ENCODE results near the gene DSTYK. TPM values are rescaled to one million over a fixed set of nuclear protein-coding genes. Genes with fewer than 3 reads are reported as not detected.

The DSTYK gene
- polyA plus RNA-seq (2013, experiment 1 of 2) = 4.6 TPM
- 4.8 TPM for polyA plus RNA-seq (2013, experiment 2 of 2)

GRCh38 chr1:205211169-205211838 lies at the start of gene DSTYK:
DSTYK (minus strand) TSS chr1:205211702; CDS start chr1:205211535, 167 bp downstream.
- Histone ChIP-seq H3K27me3 (ENCODE audit: insufficient read depth, low read length) (no peaks in the 10 kb centered on the region), H3K36me3 (ENCODE audit: insufficient read depth, low read length) (no peaks in the 10 kb centered on the region), H3K9ac (ENCODE audit: low read depth, low read length) (peak within 1 kb of the TSS; percentile 74), H3K4me3 (ENCODE audit: low read length) (peak within 1 kb of the TSS; percentile 95), H3K4me1 (ENCODE audit: insufficient read depth, low read length) (peaks cover 9% of the 10 kb centered on the region), H3K27ac (ENCODE audit: low read depth, low read length) (peak within 1 kb of the TSS; percentile 90), H3K9me3 (ENCODE audit: insufficient read depth, low read depth, low read length) (no peaks in the 10 kb centered on the region)
- WGBS = under 1% methylated on average over 67 of the region's 67 CpGs

DNA sequence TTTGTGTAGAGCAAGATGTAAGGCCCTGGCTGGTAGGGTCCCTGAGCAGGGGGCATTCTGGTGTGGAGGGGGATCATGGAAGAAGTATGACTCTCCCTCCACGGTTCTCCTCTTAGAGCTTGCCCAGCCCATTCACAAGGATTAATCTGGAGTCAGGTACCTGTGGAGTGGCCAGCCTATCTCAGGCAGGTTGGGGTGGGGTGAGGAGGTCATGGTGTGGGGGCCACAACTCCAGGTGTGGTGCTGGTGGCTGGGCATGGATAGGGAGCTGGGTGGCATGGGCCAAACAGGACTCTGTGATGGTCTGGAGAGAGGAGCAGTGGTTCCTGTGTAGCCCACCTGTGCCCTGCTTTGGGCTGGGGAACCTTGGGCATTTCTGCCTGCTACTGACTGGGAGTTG lies 48.5 kb upstream of the DSTYK start:
- no peaks in the 10 kb centered on the region for H3K27me3 ChIP-seq (ENCODE audit: insufficient read depth, low read length)
- WGBS = 100% methylated on average over 1 of the region's 1 CpG
- H3K9me3 ChIP-seq (ENCODE audit: insufficient read depth, low read depth, low read length) = no peaks in the 10 kb centered on the region
- H3K36me3 ChIP-seq (ENCODE audit: insufficient read depth, low read length) = no peaks in the 10 kb centered on the region
- no peak overlapping the region for H3K4me3 ChIP-seq (ENCODE audit: low read length)
- H3K27ac ChIP-seq (ENCODE audit: low read depth, low read length) = no peak overlapping the region
- peaks cover 27% of the 10 kb centered on the region for H3K4me1 ChIP-seq (ENCODE audit: insufficient read depth, low read length)
- no peak overlapping the region for H3K9ac ChIP-seq (ENCODE audit: low read depth, low read length)

DNA sequence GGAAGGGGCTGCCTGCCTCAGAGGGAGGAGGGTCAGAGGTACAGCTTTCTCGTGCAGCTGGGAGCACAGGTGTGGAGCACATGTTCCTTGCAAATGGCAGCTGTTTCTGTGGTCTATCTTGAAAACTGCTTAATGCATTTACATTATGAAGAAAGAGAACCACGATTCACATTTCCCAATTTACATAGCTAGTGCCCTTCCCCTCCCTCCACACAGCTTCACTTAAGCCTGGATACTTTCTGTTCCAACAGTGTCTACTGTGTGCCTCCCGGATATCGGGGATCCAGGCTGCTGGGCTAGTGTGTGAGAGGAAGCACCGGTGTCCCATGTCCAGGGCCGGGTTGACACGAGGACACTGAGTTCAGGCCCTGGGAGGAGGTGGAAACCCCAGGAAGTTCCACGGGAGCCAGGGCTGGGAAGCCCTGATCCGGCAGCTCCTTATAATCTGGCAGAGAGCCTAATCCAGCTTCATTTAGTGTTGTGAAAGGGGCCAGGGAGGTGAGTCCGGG lies 47.9 kb upstream of the DSTYK start:
- Histone ChIP-seq H3K27ac (ENCODE audit: low read depth, low read length) (no peak overlapping the region), H3K9ac (ENCODE audit: low read depth, low read length) (no peak overlapping the region), H3K4me3 (ENCODE audit: low read length) (no peak overlapping the region), H3K36me3 (ENCODE audit: insufficient read depth, low read length) (no peaks in the 10 kb centered on the region), H3K27me3 (ENCODE audit: insufficient read depth, low read length) (no peaks in the 10 kb centered on the region), H3K4me1 (ENCODE audit: insufficient read depth, low read length) (peaks cover 27% of the 10 kb centered on the region), H3K9me3 (ENCODE audit: insufficient read depth, low read depth, low read length) (no peaks in the 10 kb centered on the region)
- WGBS = 93% methylated on average over 10 of the region's 10 CpGs

DNA sequence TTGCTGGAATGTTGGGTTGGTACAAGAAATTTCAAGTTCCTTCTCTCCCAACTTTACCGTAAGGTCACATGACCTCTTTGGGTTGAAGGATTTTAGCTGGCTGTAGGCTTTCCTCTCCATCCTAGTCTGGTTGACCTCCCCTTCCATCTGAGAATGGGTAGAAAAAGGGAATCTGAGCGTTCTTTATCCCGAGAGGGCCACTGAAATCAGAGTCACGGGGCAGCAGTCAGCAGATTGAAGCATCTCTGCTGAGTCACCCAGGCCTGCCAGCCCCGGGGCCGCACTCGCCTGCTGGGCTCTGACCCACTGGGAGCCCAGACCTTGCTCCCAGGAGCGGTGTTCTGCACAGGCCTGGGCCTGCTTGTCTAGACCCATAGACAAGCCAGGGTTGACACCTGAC lies 47.2 kb upstream of the DSTYK start:
- Histone ChIP-seq H3K27me3 (ENCODE audit: insufficient read depth, low read length) (no peaks in the 10 kb centered on the region), H3K4me3 (ENCODE audit: low read length) (no peak overlapping the region), H3K36me3 (ENCODE audit: insufficient read depth, low read length) (no peaks in the 10 kb centered on the region), H3K9me3 (ENCODE audit: insufficient read depth, low read depth, low read length) (no peaks in the 10 kb centered on the region), H3K27ac (ENCODE audit: low read depth, low read length) (no peak overlapping the region), H3K4me1 (ENCODE audit: insufficient read depth, low read length) (peaks cover 27% of the 10 kb centered on the region), H3K9ac (ENCODE audit: low read depth, low read length) (no peak overlapping the region)
- WGBS = 85% methylated on average over 7 of the region's 8 CpGs

GRCh38 chr1:205258261-205258691 lies 46.8 kb upstream of the DSTYK start:
- H3K9ac ChIP-seq (ENCODE audit: low read depth, low read length) = no peak overlapping the region
- 76% methylated on average over 7 of the region's 7 CpGs for WGBS
- H3K27me3 ChIP-seq (ENCODE audit: insufficient read depth, low read length) = no peaks in the 10 kb centered on the region
- peaks cover 27% of the 10 kb centered on the region for H3K4me1 ChIP-seq (ENCODE audit: insufficient read depth, low read length)
- no peak overlapping the region for H3K4me3 ChIP-seq (ENCODE audit: low read length)
- H3K36me3 ChIP-seq (ENCODE audit: insufficient read depth, low read length) = no peaks in the 10 kb centered on the region
- H3K27ac ChIP-seq (ENCODE audit: low read depth, low read length) = no peak overlapping the region
- H3K9me3 ChIP-seq (ENCODE audit: insufficient read depth, low read depth, low read length) = no peaks in the 10 kb centered on the region

DNA sequence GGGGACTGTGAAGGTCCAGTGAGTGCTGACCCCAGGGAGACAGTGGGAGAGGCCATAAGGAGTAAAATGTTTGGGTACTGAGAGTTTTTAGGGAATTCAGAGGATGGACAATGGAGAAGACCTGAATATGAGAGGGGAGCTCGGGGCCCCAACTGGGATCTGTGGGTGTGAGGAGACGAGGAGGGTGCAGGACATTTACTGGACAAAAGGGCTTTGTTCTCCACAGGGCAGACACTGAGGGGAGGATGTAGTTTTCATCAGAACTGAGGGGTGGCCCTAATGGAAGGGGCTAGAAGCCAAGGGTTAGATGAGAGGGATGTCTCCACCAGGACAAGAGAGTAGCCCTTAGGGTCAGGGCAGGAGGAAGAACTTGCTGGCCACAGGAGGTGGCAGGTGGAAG lies 46.2 kb upstream of the DSTYK start:
- no peak overlapping the region for H3K4me3 ChIP-seq (ENCODE audit: low read length)
- no peak overlapping the region for H3K9ac ChIP-seq (ENCODE audit: low read depth, low read length)
- no peak overlapping the region for H3K27ac ChIP-seq (ENCODE audit: low read depth, low read length)
- 87% methylated on average over 2 of the region's 2 CpGs for WGBS
- no peaks in the 10 kb centered on the region for H3K36me3 ChIP-seq (ENCODE audit: insufficient read depth, low read length)
- no peaks in the 10 kb centered on the region for H3K9me3 ChIP-seq (ENCODE audit: insufficient read depth, low read depth, low read length)
- peaks cover 24% of the 10 kb centered on the region for H3K4me1 ChIP-seq (ENCODE audit: insufficient read depth, low read length)
- no peaks in the 10 kb centered on the region for H3K27me3 ChIP-seq (ENCODE audit: insufficient read depth, low read length)

DNA sequence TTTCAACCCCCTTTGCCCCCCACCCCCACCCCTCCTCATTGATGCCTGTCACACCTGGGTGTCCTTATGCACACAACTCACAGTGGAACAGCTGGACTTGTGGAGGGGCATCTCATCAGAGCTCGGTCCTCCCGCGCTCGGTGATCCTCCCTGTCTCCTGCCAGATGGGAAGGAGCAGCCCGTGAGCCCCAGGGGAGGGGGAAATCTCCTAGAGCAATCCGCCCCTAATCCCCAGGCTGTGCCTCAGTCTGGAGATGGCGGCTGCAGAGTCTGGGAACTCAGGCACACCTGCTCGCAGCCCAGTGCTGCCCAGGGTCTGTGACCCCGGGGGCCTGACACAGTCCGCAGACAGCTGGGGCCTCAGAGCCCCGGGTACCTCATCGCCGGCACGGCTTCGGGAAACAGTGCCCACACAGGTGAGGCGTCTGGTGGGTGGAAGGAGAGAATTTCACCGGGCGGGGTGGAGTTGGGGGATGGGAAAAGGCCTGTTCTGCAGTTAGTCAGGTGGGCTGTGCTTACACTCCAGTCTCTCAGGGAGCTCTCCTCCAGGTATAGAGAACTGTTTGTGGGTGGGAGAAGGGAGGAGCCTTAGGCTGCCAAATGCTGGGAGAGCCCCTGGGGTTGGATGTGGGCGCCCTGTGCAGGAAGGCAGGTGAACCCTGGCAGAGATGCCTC lies 45.6 kb upstream of the DSTYK start:
- Histone ChIP-seq H3K9ac (ENCODE audit: low read depth, low read length) (no peak overlapping the region), H3K4me1 (ENCODE audit: insufficient read depth, low read length) (peaks cover 17% of the 10 kb centered on the region), H3K27ac (ENCODE audit: low read depth, low read length) (no peak overlapping the region), H3K9me3 (ENCODE audit: insufficient read depth, low read depth, low read length) (no peaks in the 10 kb centered on the region), H3K27me3 (ENCODE audit: insufficient read depth, low read length) (no peaks in the 10 kb centered on the region), H3K4me3 (ENCODE audit: low read length) (no peak overlapping the region), H3K36me3 (ENCODE audit: insufficient read depth, low read length) (no peaks in the 10 kb centered on the region)
- WGBS = 94% methylated on average over 19 of the region's 19 CpGs

GRCh38 chr1:205255941-205256780 lies 44.7 kb upstream of the DSTYK start:
- Histone ChIP-seq H3K4me1 (ENCODE audit: insufficient read depth, low read length) (peaks cover 8% of the 10 kb centered on the region), H3K9ac (ENCODE audit: low read depth, low read length) (no peak overlapping the region), H3K36me3 (ENCODE audit: insufficient read depth, low read length) (no peaks in the 10 kb centered on the region), H3K27ac (ENCODE audit: low read depth, low read length) (no peak overlapping the region), H3K27me3 (ENCODE audit: insufficient read depth, low read length) (no peaks in the 10 kb centered on the region), H3K4me3 (ENCODE audit: low read length) (no peak overlapping the region), H3K9me3 (ENCODE audit: insufficient read depth, low read depth, low read length) (no peaks in the 10 kb centered on the region)
- 57% methylated on average over 8 of the region's 8 CpGs for WGBS

- H3K27me3 ChIP-seq (ENCODE audit: insufficient read depth, low read length) = no peaks in the 10 kb centered on the region
Measured at GRCh38 chr1:205251576-205251975, 40.1 kb upstream of the DSTYK start.

GRCh38 chr1:205250699-205251098 lies 39.2 kb upstream of the DSTYK start:
- Histone ChIP-seq H3K4me1 (ENCODE audit: insufficient read depth, low read length) (no peaks in the 10 kb centered on the region), H3K27ac (ENCODE audit: low read depth, low read length) (no peak overlapping the region), H3K27me3 (ENCODE audit: insufficient read depth, low read length) (no peaks in the 10 kb centered on the region), H3K36me3 (ENCODE audit: insufficient read depth, low read length) (no peaks in the 10 kb centered on the region), H3K4me3 (ENCODE audit: low read length) (no peak overlapping the region), H3K9ac (ENCODE audit: low read depth, low read length) (no peak overlapping the region), H3K9me3 (ENCODE audit: insufficient read depth, low read depth, low read length) (no peaks in the 10 kb centered on the region)
- WGBS = 81% methylated on average over 6 of the region's 6 CpGs

More at GRCh38 chr1:205251576-205251975, 40.1 kb upstream of the DSTYK start:
- no peaks in the 10 kb centered on the region for H3K36me3 ChIP-seq (ENCODE audit: insufficient read depth, low read length)
- H3K4me1 ChIP-seq (ENCODE audit: insufficient read depth, low read length) = no peaks in the 10 kb centered on the region
- H3K27ac ChIP-seq (ENCODE audit: low read depth, low read length) = no peak overlapping the region
- H3K4me3 ChIP-seq (ENCODE audit: low read length) = no peak overlapping the region
- H3K9me3 ChIP-seq (ENCODE audit: insufficient read depth, low read depth, low read length) = no peaks in the 10 kb centered on the region
- no peak overlapping the region for H3K9ac ChIP-seq (ENCODE audit: low read depth, low read length)
- 83% methylated on average over 5 of the region's 5 CpGs for WGBS

DNA sequence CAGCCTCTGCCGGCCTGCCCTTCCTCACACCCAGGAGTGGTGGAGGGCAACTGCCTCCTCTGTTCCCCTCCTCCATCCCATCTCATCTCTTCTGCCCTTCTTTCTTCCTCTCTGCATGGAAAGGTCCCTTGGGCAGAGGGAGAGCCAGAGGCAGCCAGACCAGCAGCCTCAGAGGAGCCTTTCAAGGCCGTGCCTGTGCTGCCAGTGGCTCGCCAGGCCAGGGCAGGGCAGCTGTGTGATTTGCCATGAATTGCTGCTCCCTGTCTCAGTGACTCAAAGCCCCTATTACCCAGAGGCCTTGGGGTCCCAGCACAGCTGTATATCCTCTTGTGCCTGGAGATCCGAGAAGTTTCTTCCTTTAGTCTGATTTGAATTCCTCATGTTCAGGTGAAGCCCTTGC lies 38.1 kb upstream of the DSTYK start:
- Histone ChIP-seq H3K27ac (ENCODE audit: low read depth, low read length) (no peak overlapping the region), H3K9me3 (ENCODE audit: insufficient read depth, low read depth, low read length) (no peaks in the 10 kb centered on the region), H3K36me3 (ENCODE audit: insufficient read depth, low read length) (no peaks in the 10 kb centered on the region), H3K9ac (ENCODE audit: low read depth, low read length) (no peak overlapping the region), H3K4me3 (ENCODE audit: low read length) (no peak overlapping the region), H3K4me1 (ENCODE audit: insufficient read depth, low read length) (no peaks in the 10 kb centered on the region), H3K27me3 (ENCODE audit: insufficient read depth, low read length) (no peaks in the 10 kb centered on the region)
- WGBS = 93% methylated on average over 4 of the region's 4 CpGs
